ENCODE data around the gene IGSF21. TPM values are rescaled to one million over a fixed set of nuclear protein-coding genes. Genes with fewer than 3 reads are reported as not detected.
A peak's percentile ranks its signal among the peaks of the same experiment; 100 is the strongest.

The IGSF21 gene
- polyA plus RNA-seq, 1 of the 3 experiments (the other 2 are of a cell fraction): not detected

GRCh38 chr1:18132022-18132710, 24.6 kb downstream of the IGSF21 start:
- CTCF ChIA-PET: interaction anchor here (0.8 to 2.2 kb wide), 4 partner anchors 15 to 103 kb away, joined by 3 to 8 read pairs (median 5); no protein-coding TSS in a partner anchor
- H3K27ac ChIP-seq (ENCODE audit: low read depth in 2 of 2, low read length in 1 of 2): peak overlapping the region in 1 of 2 experiments; percentile 60; a peak in 1 of 4 replicates
- no peak overlapping the region for H3K4me3 ChIP-seq (ENCODE audit: low read depth in 2 of 2, low read length in 1 of 2)

GRCh38 chr1:18132711-18133541, 25.3 kb downstream of the IGSF21 start:
- Histone ChIP-seq H4K20me1 (ENCODE audit: insufficient read depth) (no peaks in the 10 kb centered on the region), H3K36me3 (replicated peaks in 1 of 2; ENCODE audit: control insufficient read depth in 1 of 2, insufficient read depth in 2 of 2, low read length in 1 of 2) (no peaks in the 10 kb centered on the region), H3K9me3 (no peaks in the 10 kb centered on the region), H3K27me3 (ENCODE audit: insufficient read depth) (no peaks in the 10 kb centered on the region), H3K4me2 (no peak overlapping the region), H3K27ac (ENCODE audit: low read depth in 2 of 2, low read length in 1 of 2) (peak overlapping the region in 1 of 2 experiments; percentile 98; a peak in 2 of 4 replicates), H3K4me1 (ENCODE audit: control insufficient read depth in 1 of 2, insufficient read depth in 2 of 2, low read depth in 1 of 2, low read length in 1 of 2) (peaks cover 0 to 45% of the 10 kb centered on the region in 2 experiments; a peak in 2 of 4 replicates), H2AFZ (ENCODE audit: low read depth) (no peak overlapping the region), H3K9me2 (no peaks in the 10 kb centered on the region), H3K79me2 (ENCODE audit: insufficient read depth) (no peaks in the 10 kb centered on the region), H3K9ac (no peak overlapping the region), H3K4me3 (ENCODE audit: low read depth in 2 of 2, low read length in 1 of 2) (no peak overlapping the region), H3F3A (replicated peaks; ENCODE audit: insufficient read depth) (no peaks in the 10 kb centered on the region)
- WGBS (ENCODE audit: low lambda C conversion rate): 60% methylated on average over 15 of the region's 16 CpGs
- CTCF ChIA-PET: interaction anchor here (0.8 to 1.7 kb wide), 5 partner anchors 14 to 102 kb away, joined by 3 to 8 read pairs (median 3); no protein-coding TSS in a partner anchor
- no peak for DNase-seq
- TF ChIP-seq REST (IDR thresholded peaks at IDR 0.05; ENCODE audit: low read depth, low read length) (no peak), FOXM1 (IDR thresholded peaks at IDR 0.05; ENCODE audit: low read depth) (no peak), JUND (IDR thresholded peaks at IDR 0.05) (no peak), PBX3 (IDR thresholded peaks at IDR 0.05) (no peak)
- POLR2A ChIA-PET: no interaction called here

More at GRCh38 chr1:18132022-18132710, 24.6 kb downstream of the IGSF21 start:
- no peak for DNase-seq
- no peak overlapping the region for H3K9ac ChIP-seq
- H3K27me3 ChIP-seq (ENCODE audit: insufficient read depth): no peaks in the 10 kb centered on the region
- H3K36me3 ChIP-seq (replicated peaks in 1 of 2; ENCODE audit: control insufficient read depth in 1 of 2, insufficient read depth in 2 of 2, low read length in 1 of 2): no peaks in the 10 kb centered on the region
- no peaks in the 10 kb centered on the region for H3K79me2 ChIP-seq (ENCODE audit: insufficient read depth)
- POLR2A ChIA-PET: no interaction called here
- no peaks in the 10 kb centered on the region for H3F3A ChIP-seq (replicated peaks; ENCODE audit: insufficient read depth)
- no peaks in the 10 kb centered on the region for H3K9me2 ChIP-seq
- H2AFZ ChIP-seq (ENCODE audit: low read depth): no peak overlapping the region
- no peak overlapping the region for H3K4me2 ChIP-seq
- no peaks in the 10 kb centered on the region for H3K9me3 ChIP-seq
- peaks cover 0 to 38% of the 10 kb centered on the region in 2 experiments; a peak in 2 of 4 replicates for H3K4me1 ChIP-seq (ENCODE audit: control insufficient read depth in 1 of 2, insufficient read depth in 2 of 2, low read depth in 1 of 2, low read length in 1 of 2)
- WGBS (ENCODE audit: low lambda C conversion rate): 20% methylated on average over 1 of the region's 2 CpGs
- no peaks in the 10 kb centered on the region for H4K20me1 ChIP-seq (ENCODE audit: insufficient read depth)
- TF ChIP-seq GATA2 (CRISPR knock-in tag; IDR thresholded peaks at IDR 0.05) (peak; percentile 69), ZBTB33 (IDR thresholded peaks at IDR 0.05; ENCODE audit: borderline replicate concordance, low read depth) (no peak)
